SK-MEL-5 (cell line): ENCODE results near the gene TBC1D12. TPM values are rescaled to one million over a fixed set of nuclear protein-coding genes. Genes with fewer than 3 reads are reported as not detected.

ENCODE experiments used
- DNase-seq: peaks from one replicate; pipeline ENCODE4 v3.0.0-alpha.2; 2016; ENCODE audit warnings: low read depth, low spot score
- in situ Hi-C: cut with HindIII; loops from 2 replicates; pipeline ENCODE4 v1.10.0; 2016; ENCODE audit warnings: low sequenced_read_pairs, high pct_unique_total_duplicates, low pct_unique_long_range_greater_than_20kb
- total RNA-seq: library from RNA; depleted of rRNA; stranded (reverse); fragments of >200 nt; shearing (Covaris generic); gene quantifications from 2 replicates; pipeline ENCODE4 v1.2.3, GENCODE V29; 2014; rRNA removed

Gene TBC1D12
- total RNA-seq, 1 experiment from 2014 or later, result 9.6 TPM

DNA sequence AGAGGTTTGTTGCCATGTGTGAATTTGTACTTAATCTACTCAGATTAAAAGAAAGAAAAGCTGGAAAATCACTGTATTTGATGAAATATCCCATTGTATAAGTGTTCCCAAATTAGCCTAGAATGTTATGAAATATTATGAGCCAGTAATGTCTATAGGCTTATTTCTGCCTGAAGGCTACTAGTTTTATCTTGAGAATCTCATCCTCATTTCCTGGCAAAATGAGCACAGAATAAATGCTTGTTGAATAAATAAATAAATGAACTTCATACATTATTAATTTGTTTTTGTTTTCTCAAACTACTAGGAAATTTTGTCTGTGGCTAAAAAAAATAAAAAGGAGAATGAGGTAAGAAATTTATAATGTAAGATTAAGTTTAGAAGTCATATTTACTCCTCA is 168.7 kb downstream of the TBC1D12 start:
- in situ Hi-C loops, result no loop called here
- DNase-seq, result no peak

DNA sequence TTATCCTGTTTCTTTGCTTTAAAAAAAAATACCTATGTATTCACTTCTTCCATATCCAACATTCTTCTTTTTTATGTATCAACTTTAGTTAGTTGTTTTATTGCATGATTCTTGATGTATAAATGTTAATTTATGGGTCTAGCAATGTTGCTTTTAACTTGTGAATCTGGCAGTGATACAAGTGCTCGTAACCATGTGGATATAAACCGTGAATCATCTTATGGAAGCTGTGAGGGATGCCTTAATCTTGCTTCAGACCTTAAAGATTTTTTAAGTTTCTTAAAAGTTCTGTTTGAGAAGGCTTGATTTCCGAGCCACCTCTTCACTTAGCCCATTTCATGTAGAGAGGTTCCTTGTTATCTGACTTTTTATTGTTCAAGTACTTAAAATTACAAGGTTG is 169.2 kb downstream of the TBC1D12 start:
- no peak for DNase-seq
- in situ Hi-C loops, result no loop called here

DNA sequence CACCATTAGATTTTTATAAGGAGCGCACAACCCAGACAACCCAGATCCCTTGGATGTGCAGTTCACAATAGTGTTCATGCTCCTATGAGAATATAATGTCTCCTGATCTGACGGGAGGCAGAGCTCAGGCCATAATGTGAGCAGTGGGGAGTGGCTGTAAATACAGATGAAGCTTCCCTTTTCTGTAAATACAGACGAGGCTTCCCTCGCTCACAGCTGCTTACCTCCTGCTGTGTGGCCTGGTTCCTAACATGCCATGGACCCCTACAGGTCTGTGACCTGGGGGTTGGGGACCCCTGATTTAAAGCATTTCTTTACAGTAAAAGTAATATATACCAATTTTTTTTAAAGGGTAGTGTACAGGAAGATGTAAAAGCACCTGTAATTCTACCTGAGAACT is 176.4 kb downstream of the TBC1D12 start:
- no peak for DNase-seq
- in situ Hi-C loops, result no loop called here

DNA sequence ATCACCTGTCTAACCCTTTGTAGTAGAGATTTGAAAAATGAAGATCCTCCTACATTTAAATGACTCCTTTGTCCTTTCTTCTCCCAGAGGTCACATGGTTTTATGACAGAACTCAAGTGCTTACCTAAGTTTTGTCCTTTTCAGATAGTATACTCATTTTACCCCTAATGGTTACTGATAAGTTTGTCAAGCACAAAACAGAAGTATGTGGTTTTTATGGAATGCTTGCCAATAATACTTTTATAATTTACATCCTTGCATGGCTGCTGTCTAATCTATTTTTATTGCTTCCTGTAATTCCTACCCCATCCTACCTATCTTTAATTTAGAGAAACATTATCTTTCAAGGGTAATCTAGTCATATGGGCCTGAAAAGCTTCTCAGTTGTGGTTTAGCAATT is 180.8 kb downstream of the TBC1D12 start:
- DNase-seq, result peak; percentile 0
- in situ Hi-C loops, result no loop called here

Other genes with a start within 250 kb of the TBC1D12 start
- gene NOC3L, start 39.6 kb upstream of the TBC1D12 start, total RNA-seq, result 37.5 and 42.6 TPM in 2 replicates
- 24.3 and 29.1 TPM in 2 replicates for gene HELLS, start 143.2 kb downstream of the TBC1D12 start, total RNA-seq